Stimulated activated CD8-positive, alpha-beta memory T cell treated with anti-CD3 and anti-CD28 coated beads, Interleukin-12 subunit alpha, Interleukin-12 subunit beta, amount 100 ng/mL, for 24 hours (primary cell): ENCODE data around the gene ALKBH7.

Source experiments
- DNase-seq: peaks from one replicate; pipeline ENCODE4 v3.0.0-alpha.2; 2020; ENCODE audit errors: extremely low read depth

Gene ALKBH7

DNA sequence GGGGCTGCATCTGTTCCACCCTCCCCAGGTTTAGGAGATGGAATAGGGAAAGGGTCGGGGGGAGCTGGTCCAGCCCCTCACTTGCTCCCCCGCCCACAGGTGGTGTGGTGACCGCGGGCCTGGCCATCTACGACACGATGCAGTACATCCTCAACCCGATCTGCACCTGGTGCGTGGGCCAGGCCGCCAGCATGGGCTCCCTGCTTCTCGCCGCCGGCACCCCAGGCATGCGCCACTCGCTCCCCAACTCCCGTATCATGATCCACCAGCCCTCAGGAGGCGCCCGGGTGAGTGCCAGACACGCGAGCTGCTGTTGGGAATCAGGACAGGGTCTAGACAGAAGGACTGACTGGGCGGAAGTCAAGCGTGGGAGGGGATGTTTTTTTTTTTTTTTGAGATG lies 8.2 kb upstream of the ALKBH7 start:
- DNase-seq, result no peak

DNA sequence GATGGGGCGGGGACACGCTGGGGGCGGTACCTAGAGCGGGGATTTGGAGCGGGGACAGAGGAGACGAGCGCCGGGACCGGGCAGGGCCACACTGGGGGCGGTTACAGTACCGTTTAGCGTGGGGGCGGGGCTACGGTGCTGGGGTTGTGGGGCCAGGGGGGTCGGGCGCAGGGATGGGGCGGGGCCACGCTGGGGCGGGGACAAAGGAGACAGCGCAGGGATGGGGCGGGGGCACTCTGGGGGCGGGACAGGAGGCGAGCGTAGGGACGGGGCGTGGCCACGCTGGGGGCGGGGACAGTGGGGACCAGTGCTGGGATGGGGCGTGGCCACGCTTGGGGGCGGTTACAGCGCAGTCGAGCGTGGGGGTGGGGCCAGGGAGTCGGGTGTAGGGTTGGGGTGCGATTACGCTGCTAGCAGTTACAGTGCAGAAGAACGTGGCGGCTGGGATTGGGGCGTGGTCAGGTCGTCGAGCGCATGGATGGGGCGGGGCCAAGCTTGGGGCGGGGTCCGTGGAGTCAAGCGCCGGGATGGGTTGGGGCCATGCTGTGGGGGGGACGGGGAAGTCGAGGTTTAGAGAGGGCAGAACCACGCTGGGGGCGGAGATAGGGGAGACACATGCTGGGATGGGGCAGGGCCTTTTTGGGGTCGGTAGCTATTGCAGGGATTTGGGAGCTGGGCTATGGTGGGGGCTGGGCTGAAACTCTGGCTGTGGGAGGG lies 660 bp downstream of the ALKBH7 start:
- DNase-seq, result peak; percentile 99

DNA sequence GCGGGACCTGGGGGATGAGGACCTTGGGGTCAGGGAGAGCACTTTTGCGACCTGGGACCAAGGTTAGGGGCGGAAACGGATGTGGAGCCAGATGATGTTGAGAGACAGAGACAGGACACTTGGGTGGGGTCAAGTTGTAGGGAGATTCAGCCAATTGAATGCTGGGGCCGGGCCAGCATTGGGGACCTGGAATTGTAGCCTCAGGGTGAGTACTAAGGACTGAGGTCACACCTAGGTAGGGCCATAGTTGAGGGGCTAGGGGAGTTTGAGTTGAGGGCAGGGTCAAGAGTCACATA lies 1.2 kb downstream of the ALKBH7 start:
- DNase-seq, result no peak

DNA sequence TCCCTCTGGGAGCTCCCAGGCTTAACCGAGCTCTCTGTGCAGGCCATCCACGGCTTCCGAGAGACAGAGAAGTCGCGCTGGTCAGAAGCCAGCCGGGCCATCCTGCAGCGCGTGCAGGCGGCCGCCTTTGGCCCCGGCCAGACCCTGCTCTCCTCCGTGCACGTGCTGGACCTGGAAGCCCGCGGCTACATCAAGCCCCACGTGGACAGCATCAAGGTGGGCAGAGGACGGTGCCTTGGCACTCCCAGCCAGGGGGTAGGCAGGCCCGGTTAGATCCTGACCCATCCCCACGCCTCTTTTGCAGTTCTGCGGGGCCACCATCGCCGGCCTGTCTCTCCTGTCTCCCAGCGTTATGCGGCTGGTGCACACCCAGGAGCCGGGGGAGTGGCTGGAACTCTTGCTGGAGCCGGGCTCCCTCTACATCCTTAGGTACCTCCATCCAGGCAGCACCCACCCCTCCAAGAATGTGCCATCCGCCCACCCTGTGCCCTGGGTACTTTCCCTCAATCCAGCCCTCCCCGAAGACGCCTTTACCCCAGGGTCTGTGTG lies 1.6 kb downstream of the ALKBH7 start:
- DNase-seq, result no peak

DNA sequence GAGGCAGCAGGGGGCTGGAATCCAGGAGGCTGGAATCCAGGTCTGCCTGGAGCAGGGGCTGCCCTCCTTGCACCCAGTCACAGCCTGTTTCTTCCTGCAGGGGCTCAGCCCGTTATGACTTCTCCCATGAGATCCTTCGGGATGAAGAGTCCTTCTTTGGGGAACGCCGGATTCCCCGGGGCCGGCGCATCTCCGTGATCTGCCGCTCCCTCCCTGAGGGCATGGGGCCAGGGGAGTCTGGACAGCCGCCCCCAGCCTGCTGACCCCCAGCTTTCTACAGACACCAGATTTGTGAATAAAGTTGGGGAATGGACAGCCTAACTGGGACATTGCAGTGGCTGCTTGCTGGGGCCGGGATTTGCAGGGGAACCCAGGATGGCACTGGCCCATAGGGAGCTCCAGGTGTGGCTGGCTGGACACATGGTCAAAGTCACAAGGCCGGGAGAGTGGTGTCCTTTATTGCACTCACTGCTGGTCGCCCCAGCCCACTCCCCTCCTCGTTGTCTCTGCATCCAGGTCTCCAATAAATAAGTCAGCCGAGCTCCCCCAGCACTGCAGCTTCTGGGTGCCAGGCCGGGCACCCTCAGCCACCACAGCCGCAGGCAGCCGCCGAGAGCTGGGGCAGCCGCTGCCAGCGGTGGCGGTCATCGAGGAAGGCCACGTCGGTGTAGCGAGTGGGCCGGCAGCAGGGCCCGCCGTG lies 2.3 kb downstream of the ALKBH7 start:
- DNase-seq, result no peak

DNA sequence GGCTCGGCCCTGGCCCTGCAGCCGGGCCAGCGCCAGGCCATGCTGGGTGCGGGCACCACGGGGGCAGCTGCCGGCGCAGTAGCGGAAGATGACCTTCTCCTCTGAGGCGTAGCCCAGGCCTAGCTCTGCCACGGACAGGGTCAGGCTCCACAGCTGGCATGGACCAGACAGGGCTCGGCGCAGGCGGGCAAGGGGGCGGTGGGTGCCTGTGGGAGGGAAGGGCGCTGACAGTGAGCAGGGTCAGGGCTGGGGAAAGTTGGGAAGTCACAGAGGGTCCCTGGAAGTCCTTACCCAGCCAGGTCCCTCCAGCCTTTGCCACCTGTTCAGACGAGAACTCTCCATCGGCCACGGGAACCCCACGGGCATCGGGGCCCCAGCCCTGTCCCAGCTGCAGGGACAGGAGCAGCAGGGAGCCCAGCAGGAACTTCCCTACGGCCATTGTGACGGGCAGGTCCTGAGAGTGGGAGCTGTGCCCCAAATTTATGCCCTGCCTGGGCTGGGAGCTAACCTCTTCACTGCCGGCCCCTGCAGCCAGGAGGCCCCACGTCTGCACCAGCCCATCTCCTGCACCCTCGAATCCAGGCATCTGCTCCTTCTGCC lies 2.9 kb downstream of the ALKBH7 start, which contains the start of gene PSPN:
Gene PSPN (minus strand): TSS at position 523 of the 600 bp plus-strand sequence. CDS start 84 bp downstream, at position 439.
- DNase-seq, result no peak

DNA sequence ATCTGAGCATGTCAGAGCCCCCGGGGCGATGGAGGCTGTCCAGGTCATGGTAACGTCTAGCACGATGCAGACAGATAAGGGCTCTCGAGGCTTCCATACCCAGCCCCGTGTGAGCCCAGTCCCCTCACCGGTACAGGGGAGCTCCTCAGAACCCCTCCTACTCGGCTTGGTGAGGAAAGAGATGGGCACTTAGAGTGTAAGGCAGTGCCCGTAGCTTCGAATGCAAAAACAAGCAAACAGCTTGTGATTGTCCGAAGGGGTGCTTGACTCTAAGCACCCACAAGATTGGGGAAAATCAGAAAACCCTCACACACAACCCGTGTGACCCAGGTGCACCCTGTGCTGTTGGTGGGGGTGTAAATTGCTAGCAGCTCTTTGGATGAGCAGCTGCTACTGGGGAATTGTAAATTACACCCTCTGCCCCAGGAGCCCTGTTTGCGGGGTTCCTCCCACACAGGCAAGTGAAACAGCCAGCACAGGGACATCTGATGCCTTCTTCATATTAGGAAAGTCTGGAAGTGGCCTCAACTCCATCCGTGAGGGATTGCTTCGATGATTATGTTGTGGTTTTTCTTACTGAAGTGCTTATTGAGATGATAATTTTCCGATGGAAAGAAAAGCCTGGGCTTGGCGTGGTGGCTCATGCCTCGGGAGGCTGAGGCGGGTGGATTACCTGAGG lies 4.1 kb downstream of the ALKBH7 start:
- no peak for DNase-seq

DNA sequence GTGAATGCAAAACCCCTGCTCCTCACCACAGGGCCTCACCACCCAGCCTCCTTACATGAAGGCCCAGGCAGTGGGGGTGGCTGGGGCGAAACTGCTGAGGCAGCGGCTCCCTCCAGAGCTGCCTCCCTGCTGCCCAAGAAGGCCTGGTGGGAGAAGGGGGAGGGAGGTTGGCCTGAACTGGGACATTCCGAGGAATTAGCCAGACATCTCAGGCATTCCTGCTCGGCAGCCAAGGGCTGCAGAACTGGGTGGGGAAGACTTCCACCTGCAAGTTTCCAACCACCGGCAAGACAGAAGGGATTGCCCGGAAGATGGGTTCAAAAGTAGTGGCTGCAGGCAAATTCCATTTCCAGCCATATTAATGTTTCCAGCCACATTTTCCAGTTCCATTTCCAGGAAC lies 5.4 kb downstream of the ALKBH7 start:
- no peak for DNase-seq

DNA sequence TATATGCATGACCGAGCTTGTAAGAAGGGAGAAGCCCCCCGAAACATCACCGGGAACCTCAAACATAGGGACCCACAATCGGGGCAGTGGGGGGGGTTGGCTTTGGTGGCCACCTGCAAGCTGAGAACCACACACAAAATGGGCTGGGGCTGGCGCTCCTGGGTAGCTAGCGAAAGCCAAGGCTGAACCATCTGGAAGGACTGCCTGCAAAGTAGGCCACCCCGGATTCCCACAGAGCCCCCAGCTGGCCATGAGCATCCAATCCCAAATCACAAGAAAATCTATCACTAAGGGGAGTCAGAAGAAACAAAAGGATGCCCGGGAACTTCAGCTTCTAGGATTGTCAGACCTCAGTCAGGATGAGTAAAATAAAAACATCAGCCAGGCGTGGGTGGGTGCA lies 5.9 kb downstream of the ALKBH7 start:
- no peak for DNase-seq

DNA sequence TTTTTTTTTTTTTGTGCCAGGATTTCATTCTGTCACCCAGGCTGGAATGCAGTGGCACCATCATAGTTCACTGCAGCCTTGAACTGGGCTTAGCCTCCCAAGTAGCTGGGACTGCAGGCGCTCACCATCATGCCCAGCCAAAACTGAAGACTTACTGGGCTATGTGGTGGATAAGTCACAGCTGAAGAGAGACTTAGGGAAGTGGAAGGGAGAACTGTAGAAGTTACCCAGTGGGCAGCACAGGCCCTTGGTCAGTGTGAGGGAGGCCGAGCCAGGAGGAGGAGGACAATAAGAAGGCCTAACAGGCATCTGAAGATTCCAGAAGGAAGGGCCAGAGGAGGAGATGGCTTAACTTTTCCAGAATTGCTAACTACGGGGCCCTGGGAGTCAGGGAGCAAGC lies 7.2 kb downstream of the ALKBH7 start:
- no peak for DNase-seq

DNA sequence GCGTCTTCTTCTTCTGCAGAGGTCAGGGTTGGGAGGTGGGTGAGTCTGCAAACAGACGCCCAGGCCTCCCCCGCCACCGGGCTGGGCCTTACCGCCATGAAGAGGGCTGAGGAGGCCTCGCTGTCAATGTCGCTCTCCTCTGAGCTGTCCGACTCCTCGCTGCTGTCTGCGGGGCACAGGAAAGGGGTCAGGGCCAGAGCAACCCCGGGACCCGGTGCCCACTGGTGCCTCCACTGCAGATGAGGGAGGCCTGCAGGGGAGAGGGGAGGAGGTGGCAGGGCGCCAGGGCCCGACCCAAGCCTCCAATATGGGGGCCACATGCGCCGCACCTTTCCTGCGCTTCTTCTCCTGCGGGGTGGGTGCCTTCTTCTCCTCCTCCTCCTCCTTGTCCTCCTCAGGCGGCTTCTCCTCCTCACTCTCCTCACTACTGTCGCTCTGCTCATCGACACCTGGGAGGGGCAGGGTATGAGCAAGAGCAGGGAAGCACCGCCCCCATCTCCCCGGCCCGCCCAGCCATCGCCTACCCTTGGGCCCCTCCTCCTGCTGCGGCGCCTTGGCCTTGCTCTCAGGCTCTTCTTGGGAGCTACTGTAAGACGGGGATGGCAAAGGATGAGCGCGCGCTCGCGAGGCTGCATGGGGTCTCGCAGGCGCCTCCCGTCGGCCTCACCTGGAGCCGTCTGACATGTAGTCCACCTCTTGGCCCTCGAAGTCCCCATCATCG lies 8.6 kb downstream of the ALKBH7 start:
- DNase-seq, result no peak

DNA sequence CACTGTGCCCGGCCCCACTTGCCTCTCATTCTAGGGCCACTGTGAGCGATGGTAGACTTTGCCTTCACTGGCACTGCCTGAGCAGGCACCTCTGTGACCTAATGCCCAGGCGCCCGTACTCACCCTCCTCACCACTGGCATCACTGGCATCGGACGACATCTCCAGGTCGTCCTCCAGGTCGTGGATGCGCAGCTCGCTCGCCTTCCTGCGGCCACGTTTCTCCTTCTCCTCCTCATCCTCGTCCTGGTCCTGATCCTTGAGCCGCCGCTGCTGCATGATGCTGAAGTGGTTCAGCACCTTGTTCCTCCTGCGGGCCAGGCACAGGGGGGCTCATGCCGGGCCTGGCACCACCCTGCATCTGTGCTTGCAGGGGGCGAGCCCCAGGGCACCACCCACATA lies 10.6 kb downstream of the ALKBH7 start:
- no peak for DNase-seq

DNA sequence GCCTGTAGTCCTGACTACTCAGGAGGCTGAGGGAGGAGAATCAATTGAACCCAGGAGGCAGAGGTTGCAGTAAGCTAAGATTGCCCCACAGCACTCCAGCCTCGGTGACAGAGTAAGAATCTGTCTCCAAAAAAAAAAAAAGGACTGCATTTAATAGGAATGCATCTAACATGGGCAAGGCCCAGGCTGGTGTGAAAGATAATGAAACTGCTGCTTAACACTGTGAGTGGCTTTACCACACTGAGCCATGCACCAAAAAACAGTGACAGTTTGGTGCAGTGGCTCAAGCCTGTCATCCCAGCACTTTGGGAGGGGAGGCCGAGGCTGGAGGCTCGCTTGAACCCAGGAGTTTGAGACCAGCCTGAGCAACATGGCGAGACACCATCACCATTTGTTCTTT lies 11.8 kb downstream of the ALKBH7 start:
- no peak for DNase-seq

DNA sequence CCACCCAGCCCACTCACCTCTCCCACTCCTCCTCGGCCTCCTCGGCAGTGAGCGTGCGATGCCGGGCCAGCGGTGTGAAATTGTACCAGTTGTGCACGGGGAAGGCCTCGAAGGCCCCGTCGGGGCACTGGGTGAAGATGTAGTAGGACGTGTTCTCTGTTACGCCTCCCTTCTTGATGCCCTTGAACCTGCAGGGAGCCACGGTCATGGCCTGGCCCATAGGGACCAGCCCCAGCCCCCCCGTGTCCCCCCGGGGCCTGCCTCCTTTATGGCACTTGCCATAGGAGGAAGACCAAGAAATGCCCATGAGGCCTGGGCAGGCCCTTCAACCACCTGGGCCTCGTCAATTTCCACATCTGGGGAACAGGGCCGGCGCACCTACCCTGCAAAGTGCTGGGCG lies 14.8 kb downstream of the ALKBH7 start:
- DNase-seq, result no peak

DNA sequence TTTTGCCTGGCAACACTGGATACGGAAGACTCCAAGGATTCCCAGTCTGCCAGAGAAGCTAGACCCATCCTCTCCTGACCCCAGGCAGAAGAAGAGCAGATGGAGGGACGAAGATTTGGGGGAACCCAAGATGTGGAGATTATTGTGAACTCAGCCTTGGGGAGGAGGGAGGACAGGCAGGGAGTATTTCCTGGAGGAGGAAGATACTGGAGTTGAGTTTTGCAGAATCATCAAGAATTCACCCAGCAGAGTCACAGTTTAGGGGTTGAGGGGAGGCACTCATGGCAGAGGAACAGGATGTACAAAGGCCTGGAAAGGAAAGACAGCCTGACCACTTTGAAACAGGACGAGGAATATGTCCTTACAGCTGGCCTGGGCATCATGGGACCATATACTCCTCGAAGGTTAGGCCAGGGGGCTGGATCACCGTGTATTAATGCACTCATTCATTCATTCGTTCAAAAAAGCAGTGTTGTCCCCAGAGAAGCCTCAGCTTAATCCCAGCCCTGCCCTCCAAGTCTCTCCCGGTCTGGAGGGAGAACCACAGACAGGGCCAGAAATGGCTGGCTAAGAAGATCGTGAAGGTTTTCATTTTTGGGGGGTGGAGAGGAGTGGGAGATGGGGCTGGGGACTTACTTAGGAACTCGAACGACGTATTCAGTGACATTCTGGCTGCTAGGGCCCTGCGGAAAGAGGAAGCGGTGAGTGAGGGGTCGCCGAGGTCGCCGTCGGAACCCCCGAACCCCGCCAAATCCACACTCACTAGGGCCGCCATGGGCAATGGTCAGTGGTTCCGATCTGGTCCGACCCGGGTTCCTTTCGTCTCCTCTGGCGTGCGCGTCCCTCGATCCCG lies 19.9 kb downstream of the ALKBH7 start:
- DNase-seq, result no peak

DNA sequence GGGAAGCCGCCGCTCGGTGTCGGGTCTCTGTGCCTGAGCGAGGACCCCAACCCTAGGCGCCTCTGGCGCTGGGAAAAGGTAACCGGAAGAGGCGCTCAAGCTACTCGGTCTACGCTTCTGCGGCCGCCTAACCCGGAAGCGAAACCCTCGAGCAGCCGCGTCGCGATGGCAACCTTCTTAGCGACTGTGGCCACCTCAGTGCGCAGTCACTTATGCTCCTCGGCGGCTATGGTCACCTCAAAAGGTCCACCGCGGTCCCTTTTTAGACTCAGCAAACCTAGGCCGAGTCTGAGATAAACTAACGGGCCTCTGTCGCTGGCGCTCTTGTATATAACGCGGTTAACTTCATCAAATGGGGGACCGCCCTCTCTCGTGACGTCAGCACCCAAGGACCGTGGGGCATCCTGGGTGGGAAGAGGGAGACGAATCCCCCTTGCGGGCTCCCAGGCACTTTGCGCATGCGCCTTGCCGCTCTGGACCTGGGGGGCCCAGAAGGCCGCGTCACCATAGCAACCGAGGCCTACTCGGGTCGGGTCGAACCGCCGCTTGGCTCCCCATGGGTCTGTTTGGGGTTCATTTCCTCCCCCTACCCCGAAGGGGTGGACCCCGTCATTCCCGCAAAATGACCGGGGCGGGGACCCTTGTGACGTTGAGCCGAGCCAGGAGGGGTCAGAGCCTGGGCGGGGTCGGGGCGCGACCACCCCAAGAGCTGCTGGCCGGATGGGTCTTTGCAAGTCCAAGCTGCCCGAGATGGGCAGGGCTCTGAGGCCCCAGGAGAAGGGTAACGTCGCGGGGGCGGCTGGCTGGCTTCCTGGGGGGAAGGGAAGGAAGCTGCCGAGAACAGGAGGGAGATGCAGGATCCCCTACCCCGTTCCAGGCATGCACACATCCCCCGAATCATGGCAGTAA lies 20.7 kb downstream of the ALKBH7 start, which contains the start of gene GTF2F1:
Gene GTF2F1 (minus strand): TSS at position 91 of the 909 bp plus-strand sequence. CDS start 169 bp downstream, outside the sequence.
- peak; percentile 87 for DNase-seq

DNA sequence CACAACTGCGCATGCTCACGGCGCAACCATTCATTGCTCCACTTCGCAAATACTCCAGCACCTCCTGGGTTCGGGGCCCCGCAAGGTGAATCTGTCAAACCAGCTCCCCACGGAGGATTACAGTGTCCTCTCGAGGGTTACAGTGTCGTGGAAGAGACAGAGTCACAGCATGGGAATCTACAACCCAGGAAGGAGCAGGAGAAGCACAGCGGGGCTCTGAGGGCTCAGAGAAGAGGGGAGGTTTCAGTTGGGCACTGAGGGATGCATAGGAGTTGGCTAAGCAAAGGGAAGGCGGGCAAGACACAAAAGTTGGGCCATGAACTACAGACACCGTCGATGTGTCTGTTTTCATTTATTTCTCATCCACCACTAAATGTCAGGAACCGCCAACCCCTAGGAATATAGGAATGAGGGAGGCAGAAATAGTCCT lies 21.4 kb downstream of the ALKBH7 start:
- peak; percentile 41 for DNase-seq

DNA sequence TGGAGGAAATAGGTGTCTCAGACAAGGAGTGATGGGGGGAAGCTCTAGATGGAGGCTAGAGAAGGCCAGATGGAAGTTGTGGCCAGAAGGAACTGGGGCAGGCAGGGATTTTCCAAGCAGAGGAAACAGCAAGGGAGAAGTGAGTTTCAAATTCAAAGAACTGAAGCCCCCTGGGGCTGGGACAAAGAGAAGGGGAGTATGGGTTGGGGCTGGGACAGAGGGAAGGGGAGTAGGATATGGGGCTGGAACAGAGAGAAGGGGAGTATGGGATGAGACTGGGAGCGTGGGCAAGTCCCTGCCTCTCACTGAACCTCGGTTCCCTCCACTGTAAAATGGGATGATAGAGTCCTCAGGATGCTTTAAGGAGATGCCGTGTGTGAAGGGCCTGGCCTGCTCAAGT lies 22.2 kb downstream of the ALKBH7 start:
- no peak for DNase-seq

DNA sequence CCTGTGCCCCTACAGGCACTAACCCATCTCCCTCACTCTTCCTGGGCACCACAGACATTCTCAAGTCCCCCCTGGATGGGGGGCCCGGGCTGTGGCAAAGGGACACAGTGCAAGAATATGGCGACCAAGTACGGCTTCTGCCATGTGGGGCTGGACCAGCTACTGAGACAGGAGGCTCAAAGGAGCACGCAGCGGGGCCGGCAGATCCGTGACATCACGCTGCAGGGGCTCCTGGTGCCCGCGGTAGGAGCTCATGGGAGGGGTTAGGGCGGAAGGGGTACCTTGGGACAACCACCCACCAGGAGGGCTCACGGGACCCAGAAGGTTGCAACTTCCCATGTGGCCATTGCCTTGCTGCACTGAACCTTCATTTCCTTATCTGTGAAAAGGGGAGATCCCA lies 23.7 kb downstream of the ALKBH7 start:
- no peak for DNase-seq
